Measurements from ENCODE around the gene RIMBP2.
"Not testable (repeated sequence)": the region's sequence is repeated elsewhere in the genome, so short reads cannot be mapped to it uniquely, and the experiment has no call there.

Gene RIMBP2

DNA sequence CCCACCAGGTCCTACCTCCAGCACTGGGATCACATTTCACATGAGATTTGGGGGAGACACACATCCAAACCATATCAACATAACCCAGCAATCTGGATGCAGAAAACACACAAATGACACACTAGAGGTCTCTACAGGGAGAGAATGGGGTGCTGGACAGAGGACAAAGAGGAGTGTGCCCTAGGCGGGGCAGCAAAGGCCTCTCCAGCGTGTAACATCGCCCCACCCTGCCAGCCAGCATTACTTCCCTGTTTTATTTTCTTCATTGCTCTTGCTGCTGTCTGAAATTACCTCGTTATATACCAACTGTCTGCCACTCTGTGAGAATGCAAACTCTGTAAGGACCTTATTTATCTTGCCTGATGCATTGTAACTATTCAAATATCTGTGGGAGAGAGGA, 61.1 kb downstream of the RIMBP2 start:
- no peak for DNase-seq

DNA sequence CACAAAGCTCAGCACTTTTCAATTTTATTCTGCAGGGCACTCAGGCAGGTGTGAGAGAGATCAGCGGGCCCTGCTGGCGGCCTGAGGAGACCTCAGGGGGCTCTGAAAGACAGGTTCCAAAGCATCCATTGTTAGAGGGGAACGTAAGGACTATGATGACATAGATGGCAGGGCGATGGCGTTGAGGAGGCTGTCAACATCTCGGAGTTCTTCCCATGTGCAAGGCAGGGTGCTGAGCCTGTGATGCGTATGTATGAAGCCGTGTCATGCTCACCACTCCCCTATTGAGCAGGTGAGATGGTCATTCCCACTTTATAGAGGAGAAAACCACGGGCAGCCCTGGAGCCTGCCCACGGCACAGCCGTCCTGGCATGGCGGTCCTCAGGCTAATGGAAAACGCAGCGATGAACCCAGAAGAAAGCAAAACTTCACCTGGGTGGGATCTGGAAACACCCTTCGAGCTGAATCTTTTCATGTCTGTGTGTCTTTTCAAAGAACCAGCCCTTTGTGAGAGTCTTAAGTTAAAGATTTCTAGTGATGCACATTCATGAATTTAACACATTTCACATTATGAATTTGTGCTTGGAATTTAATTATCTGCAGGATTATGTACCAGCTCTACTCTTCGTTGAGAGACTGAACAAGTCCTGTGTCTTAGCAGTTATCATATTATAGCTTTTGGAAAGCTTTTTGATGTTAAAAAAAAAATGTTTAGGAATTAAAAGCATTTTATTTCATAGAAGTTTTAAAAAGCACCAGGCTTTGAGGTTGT, 64.7 kb downstream of the RIMBP2 start:
- DNase-seq, result no peak

DNA sequence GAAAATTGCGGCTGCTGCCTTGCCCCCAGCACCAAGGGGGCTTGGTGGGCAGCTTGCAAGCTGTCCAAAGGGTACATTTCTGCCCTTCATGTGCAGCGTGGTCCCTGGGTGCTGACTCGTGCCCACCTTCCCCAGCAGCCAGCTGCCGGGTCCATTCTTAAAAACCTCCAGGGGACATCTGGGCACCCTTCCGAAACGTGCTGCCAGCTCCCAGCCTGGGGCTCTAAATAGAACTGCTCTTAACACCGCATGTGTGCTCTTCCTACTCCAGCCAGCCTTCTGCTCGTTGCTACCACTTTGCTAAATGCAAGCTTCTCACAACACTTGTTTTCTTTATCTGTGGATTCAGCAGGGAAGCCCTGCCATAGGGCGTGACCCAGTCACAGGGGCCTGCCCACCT, 66.0 kb downstream of the RIMBP2 start:
- no peak for DNase-seq

DNA sequence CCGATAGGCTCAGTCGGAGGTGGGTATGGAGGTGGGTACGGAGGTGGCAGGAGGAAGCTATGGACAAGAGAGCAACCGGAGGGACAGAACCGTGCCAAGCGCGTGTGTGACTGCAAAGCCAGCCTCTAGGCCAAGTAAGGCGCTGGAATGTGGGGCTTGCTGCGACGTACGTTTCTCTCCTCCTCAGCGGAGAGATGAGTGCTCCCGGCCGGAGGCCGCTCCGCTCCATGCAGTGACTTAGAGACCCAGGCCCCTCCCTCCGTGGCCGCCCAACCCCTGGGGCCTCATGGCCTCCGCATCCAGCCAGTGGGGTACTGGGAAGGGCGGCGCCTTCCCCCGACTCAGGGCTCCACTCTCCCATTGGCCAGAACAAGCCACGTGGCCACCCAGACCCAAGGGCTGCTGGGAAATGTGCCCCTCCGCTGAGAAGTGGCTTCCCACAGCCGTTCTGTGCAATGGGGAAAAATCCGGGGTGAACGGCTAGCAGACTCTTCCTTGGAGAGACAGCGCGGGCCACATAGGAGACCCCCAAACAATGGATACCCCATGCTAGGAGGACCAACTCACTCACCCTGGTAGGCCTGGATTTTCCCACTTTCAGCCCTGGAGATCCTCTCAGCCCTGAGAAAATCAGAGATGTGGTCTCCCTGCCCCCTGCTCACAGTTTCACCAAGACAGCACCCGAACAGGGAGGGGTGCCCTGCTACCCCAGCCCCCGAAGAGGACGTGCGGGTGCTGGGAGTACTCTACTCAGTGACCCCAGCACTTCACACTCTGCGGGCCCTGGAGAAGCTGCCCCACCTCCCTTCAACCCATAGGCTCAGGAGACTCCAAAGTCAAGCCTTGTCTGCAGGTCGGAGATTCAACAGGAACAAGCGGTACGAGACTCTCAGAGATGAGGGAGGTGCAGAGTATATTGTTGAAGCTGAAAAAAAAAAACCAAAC, 66.7 kb downstream of the RIMBP2 start:
- DNase-seq, result no peak

DNA sequence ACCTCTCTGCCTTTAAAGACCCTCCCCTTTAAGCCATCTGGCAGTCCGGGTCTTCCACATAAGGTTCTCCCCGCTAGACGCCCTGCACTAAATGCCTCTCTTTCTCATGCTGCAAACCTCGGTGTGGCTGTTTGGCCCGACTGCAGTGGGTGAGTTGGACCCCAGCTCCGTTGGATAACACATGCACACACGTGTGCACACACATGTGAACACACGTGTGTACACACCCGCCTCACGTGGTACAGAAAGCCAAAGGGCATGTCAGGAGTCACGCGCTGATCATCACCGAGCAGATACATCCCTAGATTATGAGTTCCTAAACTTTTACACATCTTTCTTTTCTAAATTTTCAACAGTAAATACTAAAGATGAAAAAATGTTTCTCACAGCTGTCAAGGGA, 68.3 kb downstream of the RIMBP2 start:
- DNase-seq, result no peak

DNA sequence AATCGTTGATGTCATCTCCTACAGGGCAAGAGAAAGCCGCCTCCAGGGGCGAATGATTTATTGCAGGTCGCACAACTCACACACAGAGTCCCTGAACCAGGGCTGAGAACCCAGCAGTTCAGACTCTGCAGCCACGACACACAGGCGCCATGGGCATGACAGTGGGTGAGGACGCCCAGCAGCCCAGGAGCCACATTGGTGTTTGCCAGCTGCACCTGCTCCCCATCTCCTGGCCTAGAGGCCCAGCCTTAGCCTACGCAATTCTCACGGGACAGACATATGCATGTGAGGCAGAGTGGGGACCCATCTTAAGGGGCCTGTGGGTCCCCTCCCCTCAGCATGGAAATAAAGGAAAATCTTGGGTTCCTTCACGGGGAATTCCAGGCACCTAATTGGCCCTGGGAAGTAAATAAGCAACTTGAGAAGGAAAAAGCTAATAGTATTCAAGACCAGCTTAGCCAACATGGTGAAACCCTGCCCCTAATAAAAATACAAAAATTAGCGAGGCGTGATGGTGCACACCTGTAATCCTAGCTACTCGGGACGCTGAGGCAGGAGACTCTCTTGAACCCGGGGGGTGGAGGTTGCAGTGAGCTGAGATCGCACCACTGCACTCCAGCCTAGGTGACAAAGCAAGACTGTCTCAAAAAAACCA, 69.3 kb downstream of the RIMBP2 start:
- no peak for DNase-seq

DNA sequence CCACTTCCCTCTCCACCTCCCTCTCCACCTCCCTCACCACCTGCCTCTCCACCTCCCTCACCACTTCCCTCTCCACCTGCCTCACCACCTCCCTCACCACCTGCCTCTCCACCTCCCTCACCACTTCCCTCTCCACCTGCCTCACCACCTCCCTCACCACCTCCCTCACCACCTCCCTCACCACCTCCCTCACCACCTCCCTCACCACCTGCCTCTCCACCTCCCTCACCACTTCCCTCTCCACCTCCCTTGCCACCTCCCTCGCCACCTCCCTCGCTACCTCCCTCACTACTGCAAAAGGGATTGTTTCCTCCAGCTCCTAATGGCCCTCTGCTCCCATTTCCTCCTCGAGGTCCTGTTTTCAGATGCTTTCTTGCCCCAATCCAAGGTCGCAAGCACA, 69.9 kb downstream of the RIMBP2 start:
- DNase-seq, result not testable (repeated sequence)

DNA sequence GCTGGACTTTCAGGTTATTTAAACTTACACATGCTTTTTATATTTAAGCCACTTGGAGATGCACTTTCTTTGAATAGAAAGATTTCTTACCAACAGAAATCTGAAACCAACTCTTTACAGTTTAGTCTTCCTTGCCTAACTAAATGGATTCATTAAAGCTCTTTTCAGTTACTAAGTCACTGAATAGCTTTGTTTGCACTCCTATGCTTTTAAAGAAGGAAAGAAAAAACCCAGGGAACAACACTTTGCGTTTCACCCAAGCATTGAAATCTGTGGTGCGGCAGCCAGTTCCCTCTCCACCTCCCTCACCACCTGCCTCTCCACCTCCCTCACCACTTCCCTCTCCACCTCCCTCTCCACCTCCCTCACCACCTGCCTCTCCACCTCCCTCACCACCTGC, 70.3 kb downstream of the RIMBP2 start:
- no peak for DNase-seq

DNA sequence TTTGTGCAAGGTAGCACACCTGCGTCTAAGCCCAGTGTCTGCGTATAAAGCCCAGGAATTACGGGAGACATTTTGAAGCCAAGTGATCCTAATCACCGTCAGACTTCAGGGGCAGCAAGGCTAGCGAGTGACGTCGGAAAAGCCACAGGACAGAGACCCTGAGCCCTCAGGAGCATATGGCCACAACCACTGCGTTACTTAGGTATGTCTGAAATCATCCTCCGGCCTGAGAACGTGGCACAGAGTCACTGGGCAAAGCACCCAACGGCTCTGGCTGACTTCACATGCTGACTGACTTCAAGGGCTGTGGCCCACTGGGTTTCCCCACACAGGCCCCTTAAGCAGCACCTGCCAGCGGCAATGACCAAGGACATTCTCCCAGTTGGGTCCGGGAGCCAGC, 71.5 kb downstream of the RIMBP2 start:
- no peak for DNase-seq

DNA sequence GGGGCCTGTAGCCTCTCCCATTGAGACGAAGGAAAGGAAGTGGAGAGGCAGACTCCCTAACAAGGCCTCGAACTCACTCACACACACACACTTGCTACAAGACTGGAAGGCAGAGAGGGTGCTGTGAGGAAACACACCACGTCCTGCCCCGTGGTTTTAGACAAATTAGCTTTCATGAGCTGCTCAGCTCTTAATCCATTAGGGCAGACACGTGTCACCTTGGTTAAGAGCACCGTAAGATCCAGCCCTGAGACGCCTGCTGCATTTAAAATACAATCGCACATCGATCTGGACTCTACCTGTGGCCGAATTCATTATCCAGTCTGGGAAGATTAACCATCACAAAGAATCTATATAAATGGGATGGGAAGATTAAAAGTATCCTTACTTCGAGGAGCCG, 72.0 kb downstream of the RIMBP2 start:
- no peak for DNase-seq

DNA sequence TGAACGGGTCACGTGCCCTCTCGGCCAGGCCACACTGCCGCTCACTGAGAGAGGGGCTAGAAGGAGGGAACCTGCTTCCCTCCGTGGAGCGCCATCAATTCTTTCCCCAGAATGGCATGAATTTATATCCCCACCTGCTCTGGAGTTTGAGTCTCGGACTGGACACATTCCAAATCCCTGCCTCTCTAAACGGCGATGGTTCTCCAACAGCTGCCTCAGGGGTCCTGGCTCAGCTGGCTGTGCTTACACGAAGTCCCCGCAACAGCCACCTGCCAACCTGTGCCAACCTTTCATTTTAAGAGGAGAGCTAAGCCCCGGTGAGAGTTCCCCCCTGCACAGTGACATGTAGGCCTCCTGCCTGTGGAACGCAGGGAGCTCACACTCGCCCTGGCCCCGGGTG, 73.2 kb downstream of the RIMBP2 start:
- no peak for DNase-seq

DNA sequence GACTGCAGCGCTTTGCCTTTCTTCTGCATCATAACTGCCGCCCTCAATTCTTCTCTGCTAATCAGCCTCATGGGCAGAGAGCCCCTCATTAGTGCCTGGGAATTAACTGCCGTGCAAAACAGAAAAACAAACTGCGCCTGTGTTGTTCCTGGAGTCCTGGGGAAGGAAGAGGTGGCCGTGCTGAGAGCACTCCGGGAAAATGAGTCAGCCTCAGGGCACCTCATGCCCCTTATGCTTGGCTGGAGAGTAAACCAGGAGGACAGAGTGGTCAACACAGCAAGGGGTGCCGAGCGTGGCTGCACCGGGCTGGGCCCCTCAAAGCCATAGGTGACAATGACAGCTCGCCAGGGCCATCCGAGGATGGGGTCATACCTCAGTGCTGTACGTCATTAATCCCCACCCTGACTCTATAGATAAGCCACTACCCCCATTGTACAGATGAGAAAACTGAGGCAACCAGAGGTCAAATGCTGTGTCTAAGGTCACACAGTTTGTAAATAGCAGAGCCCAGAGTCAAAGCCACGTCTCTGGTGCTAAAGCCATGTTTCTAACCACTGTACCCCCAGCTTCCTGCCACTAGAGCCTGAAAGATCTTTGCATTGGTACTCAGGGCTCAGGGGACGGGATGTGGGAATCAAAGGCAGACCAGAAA, 74.4 kb downstream of the RIMBP2 start:
- no peak for DNase-seq

DNA sequence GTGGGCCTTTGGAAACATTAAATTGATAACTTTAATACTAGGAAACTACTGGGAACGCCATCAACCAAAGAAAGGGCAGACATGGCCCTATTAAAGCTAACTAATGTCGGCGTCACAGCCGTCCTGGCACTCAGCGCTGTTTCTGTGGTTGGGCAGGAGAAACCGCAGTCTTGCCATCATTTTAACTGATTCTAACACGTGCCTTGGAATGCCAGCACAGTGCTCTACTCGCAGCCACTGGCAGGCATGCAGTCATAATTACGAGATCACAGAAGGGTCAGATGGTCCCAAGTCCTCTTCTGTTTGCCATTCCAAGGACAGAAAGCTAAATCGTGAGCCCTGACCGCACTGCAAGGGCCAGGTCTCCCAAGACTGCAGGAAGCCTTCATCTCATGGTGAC, 75.2 kb downstream of the RIMBP2 start:
- DNase-seq, result no peak

DNA sequence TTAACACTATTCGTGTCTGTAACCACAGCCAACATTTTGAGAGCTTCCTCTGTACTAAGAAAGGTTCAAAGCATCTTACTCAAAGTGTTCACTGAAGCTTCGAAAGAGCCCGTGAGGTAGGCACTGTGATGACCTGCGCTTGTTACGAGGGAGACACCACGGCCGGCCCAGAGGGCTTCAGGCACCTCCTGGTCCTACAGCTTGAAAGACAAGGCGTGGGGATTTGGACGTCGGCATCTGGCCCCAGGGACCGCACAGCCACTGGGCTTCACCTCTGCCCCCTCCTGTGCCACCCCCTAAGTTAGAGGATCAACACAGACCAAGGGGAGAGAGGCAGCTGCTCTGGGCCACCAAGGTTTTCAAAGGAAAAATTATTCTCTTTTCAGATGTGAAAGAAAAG, 75.6 kb downstream of the RIMBP2 start:
- DNase-seq, result no peak

DNA sequence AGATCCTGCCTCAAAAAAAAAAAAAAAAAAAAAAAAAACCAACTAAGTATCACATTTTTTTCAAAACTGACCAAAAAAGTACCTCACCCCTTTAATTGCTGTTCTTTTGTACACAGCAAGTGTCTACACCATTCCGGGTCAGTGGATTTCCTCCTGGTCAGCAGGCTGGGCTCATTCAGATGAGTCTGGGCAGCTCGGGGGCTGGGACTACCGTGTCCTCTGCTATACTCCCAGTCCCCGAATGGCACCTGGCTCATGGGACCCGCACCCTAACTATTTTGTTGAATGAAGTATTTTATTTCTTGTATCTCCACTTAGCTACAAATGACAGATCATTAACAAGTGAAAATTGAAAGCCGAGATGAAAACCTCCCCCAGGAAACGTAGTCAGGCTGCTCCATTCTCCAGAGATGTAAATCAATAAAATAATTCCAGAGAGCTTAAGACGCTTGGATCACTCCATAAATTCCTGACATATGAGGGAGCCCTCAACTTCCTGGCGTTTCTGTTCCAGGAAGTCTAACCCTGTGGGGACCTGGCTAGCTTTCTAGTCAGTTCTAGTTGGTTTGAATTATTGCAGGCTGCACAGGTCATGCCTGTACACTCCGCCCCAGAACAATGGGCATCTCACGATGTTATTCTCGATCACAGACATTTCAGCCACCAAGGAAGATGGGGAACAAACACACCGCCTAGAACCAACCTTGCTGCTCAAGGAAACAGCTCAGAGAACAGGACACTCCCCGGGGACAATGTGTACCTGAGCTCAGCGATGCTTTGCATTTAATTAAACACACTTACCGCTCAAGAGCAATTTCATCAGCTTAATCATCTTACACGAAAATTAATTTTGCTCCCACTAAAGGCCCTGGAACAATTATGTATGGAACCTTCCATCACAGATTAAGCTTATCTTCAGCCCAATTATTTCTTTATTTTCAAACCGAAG, 76.3 kb downstream of the RIMBP2 start:
- DNase-seq, result no peak

DNA sequence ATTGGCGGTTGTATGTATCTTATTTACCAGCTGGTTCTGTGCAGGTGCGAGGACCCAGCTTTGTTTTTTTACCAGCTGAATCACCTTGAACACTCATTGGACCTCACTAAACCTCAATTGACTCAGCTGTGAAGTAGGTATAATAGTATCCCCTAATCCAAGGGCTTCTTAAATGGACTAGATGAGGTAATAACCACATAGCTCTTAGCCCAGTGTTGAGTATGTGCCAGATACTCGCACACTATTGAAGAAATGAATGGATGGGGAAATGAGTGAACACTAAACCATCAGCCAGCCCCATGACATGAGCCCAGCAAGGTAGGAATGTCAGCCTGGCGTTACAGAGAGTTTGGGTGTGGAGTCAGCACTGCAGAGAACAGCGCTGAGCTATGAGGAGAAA, 79.7 kb downstream of the RIMBP2 start:
- no peak for DNase-seq

DNA sequence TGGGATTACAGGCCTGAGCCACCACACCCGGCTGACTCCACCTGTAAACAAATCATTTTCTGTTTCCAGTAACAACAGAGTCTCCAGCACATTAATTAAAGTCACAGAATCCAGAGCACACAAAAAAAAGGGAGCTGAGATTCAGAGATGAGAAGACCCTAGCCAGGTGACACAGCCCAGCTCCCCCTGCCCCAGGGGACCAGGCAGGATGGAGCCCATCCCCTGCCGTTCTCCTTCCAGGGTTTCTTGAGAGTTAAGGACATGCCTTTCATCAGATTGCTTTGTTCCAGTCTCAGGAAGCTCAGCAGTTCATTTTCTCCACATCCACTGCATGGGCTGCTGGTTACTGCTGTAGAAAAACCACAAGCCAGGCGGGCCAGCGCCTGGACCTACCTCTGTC, 81.2 kb downstream of the RIMBP2 start:
- no peak for DNase-seq

DNA sequence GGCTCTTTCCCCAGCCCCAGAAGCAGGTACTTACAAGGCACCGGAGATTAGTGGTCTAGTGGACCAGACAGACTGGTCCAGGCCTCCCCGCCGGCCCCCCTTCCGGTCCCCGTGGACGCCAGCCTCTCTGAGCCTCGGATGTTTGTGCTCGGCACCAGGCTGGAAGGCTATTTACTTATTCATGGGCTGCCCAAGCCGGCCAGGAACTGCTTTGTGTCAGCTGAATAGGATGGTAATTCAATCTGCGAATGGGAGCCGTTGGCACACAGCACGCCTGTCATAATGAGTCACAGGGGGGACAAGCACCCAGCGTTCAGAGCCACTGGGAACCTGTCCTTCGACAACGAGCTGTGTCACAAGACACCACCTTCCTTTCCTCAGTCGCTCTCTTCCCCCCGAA, 82.3 kb downstream of the RIMBP2 start:
- DNase-seq, result peak; percentile 96

DNA sequence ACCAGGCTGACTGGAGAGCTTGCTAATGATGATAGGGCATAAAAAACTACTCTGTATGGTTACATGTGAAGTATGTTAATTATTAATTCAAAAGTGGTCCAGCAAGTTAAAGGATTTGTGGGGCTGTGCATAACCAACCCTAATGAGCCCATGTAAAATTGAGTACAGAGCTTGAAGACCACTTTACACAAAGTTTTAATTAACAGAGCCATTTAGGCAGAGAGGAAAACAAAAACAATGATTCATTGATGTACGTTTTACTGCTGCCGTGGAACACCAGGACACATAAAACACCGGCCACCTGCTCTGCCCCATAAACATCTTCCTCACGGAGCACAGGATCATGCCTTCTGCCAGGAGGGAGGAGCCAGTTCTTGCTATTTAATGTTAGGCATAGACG, 83.5 kb downstream of the RIMBP2 start:
- DNase-seq, result peak; percentile 54

DNA sequence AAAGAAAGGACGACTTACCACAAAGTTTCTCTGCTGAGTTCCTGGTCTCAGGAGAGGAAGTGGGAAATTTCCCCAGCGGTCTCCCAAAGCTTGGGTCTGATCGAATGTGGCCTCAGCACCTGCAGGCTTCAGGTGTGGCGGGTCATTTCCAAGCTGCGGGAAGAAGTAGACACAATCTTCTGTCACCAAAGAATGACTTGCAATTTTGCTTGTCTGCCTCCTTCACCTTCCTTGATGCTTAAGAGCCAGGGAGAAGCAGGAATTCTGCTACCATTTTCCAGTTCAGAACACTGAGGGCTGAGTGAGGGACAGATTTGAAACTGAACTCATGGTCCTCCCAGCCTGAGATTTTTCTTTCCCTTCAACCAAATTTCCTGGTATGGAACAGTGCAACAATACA, 87.8 kb downstream of the RIMBP2 start:
- no peak for DNase-seq

DNA sequence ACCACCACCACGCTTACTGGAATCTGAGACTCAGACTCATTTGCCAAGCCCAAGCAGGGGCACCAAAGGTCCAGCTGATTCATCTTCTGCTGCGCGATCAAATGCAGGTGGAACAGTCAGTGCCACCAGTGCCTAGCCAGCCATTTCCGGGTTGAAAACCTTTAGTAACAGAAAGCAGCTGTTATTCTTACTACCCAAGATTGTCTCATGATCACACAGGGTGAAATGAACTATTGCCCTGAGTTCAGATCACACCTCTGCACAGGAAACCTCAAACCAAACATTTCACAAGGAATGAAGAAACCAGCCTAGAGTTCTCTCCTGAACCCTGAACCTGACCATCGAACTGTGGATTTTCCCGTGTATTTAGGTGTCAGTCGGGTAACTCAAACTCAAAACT, 88.9 kb downstream of the RIMBP2 start:
- DNase-seq, result no peak

DNA sequence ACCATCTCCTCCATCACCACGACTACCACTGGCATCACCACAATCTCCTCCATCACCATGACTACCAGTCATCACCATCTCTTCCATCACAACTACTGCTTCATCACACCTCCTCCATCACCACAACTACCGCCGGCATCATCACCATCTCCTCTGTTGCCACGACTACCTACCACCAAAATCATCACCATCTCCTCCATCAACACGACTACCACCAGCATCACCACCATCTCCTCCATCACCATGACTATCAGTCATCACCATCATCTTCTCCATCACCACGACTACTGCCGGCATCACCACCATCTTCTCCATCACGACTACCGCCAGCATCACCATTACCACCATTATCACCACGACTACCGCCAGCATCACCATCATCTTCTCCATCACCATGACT, 89.5 kb downstream of the RIMBP2 start:
- DNase-seq, result no peak
